ENCODE results near the gene USP2.

The USP2 gene

DNA sequence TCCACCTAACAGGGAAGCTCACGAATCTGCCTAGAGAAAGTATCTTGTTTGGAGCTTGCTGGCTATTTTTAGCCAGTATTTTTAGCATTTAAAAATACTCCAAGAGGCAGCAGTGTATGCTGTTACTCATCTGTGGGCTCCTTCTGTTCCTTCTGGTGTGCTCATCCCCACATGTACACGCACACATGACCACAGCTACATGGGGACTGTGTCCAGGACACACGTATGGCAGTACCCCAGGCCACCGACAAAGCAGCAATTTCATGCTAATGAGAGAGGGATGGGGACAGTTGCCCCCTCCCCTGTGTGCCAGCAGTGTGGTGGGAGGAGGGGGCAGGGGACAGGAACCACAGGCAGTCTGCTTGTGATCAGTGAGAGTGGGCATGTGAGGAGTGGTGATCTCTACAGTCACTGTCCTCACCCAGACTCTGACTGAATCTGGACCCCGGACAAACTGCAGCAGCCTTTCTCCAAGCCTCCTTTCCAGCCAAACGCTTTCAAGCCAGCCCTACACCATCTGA lies 16.4 kb downstream of the USP2 start:
- TF ChIP-seq, protein P1, sequence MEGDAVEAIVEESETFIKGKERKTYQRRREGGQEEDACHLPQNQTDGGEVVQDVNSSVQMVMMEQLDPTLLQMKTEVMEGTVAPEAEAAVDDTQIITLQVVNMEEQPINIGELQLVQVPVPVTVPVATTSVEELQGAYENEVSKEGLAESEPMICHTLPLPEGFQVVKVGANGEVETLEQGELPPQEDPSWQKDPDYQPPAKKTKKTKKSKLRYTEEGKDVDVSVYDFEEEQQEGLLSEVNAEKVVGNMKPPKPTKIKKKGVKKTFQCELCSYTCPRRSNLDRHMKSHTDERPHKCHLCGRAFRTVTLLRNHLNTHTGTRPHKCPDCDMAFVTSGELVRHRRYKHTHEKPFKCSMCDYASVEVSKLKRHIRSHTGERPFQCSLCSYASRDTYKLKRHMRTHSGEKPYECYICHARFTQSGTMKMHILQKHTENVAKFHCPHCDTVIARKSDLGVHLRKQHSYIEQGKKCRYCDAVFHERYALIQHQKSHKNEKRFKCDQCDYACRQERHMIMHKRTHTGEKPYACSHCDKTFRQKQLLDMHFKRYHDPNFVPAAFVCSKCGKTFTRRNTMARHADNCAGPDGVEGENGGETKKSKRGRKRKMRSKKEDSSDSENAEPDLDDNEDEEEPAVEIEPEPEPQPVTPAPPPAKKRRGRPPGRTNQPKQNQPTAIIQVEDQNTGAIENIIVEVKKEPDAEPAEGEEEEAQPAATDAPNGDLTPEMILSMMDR (IDR thresholded peaks at IDR 0.05; ENCODE audit: insufficient read depth, low read length, poor library complexity, severe bottlenecking): no peak
- Histone ChIP-seq H3K27me3 (replicated peaks; ENCODE audit: control insufficient read depth, insufficient read depth, low read length) (peaks cover 2% of the 10 kb centered on the region; the same call in 1 of the 2 replicates), H3K36me3 (ENCODE audit: control insufficient read depth, insufficient read depth, low read length) (no peaks in the 10 kb centered on the region), H3K4me3 (replicated peaks; ENCODE audit: low read depth, low read length) (no peak overlapping the region)
- no peak for DNase-seq (ENCODE audit: extremely low read depth, insufficient read length)

DNA sequence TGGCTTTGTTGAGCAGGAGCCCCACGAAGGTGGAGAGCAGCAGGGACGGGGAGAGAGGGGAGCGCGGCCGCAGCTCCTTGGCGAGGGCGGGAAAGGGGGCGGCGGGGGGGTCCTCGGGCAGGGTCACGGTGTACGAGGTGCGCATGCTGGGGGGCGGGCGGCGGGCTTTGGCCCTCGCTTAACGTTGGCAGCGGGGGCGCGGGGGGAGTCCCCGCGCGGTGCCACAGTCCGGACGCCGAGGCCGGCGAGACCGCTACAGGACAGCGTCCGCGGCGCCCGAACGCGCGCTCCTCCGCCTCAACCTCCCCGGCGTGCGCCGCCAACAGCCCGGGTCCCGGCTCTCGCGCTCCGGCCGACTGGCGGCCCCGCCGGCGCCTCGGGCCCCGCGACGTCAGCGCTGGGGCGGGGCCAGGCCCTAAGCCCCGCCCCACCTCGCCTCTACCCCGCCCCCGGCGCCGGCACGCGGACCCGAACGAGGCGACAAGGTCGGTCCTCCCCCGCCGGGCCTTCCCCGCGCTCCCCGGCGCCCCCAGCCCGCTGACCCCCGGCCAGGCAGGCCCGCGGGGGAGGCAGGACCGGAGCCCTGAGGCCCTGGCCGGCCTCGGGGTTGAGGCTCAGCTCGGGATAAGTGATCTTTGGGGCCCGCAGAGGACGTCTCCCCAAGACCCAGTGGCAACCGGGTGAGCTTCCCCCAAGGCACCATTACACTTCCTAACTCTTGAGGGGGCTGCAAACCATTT lies 17.5 kb downstream of the USP2 start:
- peak overlapping the region; percentile 37 for H3K4me3 ChIP-seq (replicated peaks; ENCODE audit: low read depth, low read length)
- peaks cover 2% of the 10 kb centered on the region; the same call in 1 of the 2 replicates for H3K27me3 ChIP-seq (replicated peaks; ENCODE audit: control insufficient read depth, insufficient read depth, low read length)
- TF ChIP-seq, protein P1 (IDR thresholded peaks at IDR 0.05; ENCODE audit: insufficient read depth, low read length, poor library complexity, severe bottlenecking): no peak
- peak; percentile 70 for DNase-seq (ENCODE audit: extremely low read depth, insufficient read length)
- no peaks in the 10 kb centered on the region for H3K36me3 ChIP-seq (ENCODE audit: control insufficient read depth, insufficient read depth, low read length)

DNA sequence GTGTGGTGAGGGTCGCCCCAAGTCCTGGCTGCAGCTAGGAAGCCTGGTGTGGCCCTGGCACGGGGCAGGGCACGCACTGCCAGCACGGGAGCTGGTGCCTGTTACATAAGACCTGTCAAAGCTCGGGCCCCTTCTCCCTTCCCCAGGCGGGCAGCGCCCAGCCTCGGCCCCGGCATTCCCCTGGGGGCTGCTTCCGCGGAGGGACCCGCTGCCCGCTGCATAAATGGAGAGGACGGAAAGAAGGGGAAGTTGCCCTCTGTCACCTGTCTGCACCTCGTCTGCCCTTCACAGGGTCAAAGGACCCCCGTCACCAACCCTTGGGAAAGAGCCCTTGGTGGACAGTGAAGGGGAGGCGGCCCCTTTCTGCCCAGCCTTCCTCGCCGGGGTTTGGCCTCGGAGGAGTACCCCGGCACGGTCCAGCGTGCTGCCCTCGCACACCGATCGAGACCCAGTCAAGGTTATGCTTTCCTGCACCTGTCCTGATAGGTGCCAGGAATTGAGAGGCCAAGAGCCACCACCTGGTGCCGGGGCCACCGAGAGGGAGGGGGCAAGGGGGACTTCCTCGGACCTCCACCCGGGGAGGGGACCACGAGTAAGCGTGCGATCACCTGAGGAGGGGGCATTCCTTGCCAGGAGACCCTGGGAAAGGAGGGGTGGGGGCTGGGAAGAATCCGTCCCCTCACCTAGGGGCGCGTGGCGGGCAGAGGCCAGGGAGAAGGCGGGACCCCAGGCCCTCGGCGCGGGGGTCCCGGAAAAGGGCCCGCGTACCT lies 18.2 kb downstream of the USP2 start:
- Histone ChIP-seq H3K27me3 (replicated peaks; ENCODE audit: control insufficient read depth, insufficient read depth, low read length) (peaks cover 2% of the 10 kb centered on the region; the same call in 1 of the 2 replicates), H3K36me3 (ENCODE audit: control insufficient read depth, insufficient read depth, low read length) (no peaks in the 10 kb centered on the region), H3K4me3 (replicated peaks; ENCODE audit: low read depth, low read length) (peak overlapping the region; percentile 37)
- no peak for DNase-seq (ENCODE audit: extremely low read depth, insufficient read length)
- TF ChIP-seq, protein P1 (IDR thresholded peaks at IDR 0.05; ENCODE audit: insufficient read depth, low read length, poor library complexity, severe bottlenecking): no peak

DNA sequence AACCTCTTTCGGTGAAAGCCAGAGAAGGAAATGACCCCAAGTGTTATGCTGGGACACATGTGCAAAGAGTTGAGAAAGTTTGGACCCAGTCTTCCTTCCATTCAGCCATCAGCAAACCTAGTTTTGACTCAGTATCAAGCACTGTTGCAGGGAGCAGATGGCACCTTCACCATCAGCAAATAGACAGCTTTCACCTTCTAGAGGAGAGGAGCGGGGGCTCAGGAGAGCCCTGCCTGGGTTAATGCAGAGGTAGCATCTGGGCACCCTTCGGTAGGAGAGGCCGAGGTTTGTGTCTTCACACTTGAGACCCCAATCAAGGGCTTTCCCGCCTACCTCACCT lies 18.8 kb downstream of the USP2 start:
- H3K27me3 ChIP-seq (replicated peaks; ENCODE audit: control insufficient read depth, insufficient read depth, low read length): peaks cover 2% of the 10 kb centered on the region; the same call in 1 of the 2 replicates
- TF ChIP-seq, protein P1 (IDR thresholded peaks at IDR 0.05; ENCODE audit: insufficient read depth, low read length, poor library complexity, severe bottlenecking): no peak
- H3K36me3 ChIP-seq (ENCODE audit: control insufficient read depth, insufficient read depth, low read length): no peaks in the 10 kb centered on the region
- DNase-seq (ENCODE audit: extremely low read depth, insufficient read length): no peak
- H3K4me3 ChIP-seq (replicated peaks; ENCODE audit: low read depth, low read length): no peak overlapping the region

DNA sequence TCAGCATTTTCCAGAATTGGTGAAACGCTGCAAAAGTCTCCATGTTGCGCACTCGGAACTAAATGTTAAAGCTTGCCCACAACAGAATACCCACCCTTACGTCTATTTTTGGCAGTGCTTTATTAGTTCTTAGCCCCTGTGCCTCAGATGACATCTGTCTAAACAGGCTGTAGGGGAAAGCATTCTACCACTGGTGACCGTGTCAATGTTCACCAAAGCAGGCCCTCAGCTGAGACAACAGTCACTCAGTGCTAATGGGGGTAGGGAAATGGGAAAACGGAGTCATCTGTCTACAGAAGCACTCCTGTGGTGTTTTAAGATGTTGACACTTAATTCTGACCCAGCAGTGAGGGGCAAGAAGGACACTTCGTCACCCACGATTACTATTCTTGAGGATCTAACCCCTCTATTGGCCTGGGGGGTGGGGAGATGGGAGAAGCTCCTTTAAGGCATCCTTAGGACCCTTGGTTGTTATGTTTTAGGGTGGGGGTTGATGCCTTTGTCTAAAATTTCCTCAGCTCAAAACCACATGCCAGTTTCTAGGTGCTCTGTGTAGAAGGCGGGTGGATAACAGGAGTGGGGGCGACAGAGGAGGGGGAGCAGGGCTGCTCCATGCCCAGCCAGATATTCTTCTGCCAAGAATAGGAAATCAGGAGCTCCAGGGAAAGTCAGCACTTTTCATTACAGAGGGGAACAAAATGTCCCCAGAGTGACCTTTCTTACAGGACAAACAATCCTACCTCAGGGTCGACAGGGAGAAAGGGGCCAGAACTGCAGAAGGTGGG lies 19.4 kb downstream of the USP2 start:
- Histone ChIP-seq H3K4me3 (replicated peaks; ENCODE audit: low read depth, low read length) (no peak overlapping the region), H3K27me3 (replicated peaks; ENCODE audit: control insufficient read depth, insufficient read depth, low read length) (peaks cover 2% of the 10 kb centered on the region; the same call in 1 of the 2 replicates), H3K36me3 (ENCODE audit: control insufficient read depth, insufficient read depth, low read length) (no peaks in the 10 kb centered on the region)
- DNase-seq (ENCODE audit: extremely low read depth, insufficient read length): no peak
- TF ChIP-seq, protein P1 (IDR thresholded peaks at IDR 0.05; ENCODE audit: insufficient read depth, low read length, poor library complexity, severe bottlenecking): no peak

Measured in GM06990 (cell line).